Nephron (organoid): ENCODE results near the gene AFF2.

Source experiments
- H3K27ac Mint-ChIP-seq, 3 experiments: 2 replicates each; pipeline ENCODE4 v1.8.0; 2020; ENCODE audit warnings: mixed read lengths in 3 of 3, mild to moderate bottlenecking in 2 of 3, moderate library complexity in 1 of 3
- H3K27me3 Mint-ChIP-seq: 2 replicates; pipeline ENCODE4 v1.8.0; 2021; ENCODE audit warnings: low read depth, mild to moderate bottlenecking, moderate library complexity, mixed read lengths
- H3K36me3 Mint-ChIP-seq: 2 replicates; pipeline ENCODE4 v1.8.0; 2020; ENCODE audit warnings: low read depth, mixed read lengths
- H3K4me1 Mint-ChIP-seq: 2 replicates; pipeline ENCODE4 v1.8.0; 2020; ENCODE audit warnings: mixed read lengths
- H3K4me3 Mint-ChIP-seq, 3 experiments: 2 replicates each; pipeline ENCODE4 v1.8.0; 2020; ENCODE audit warnings: mild to moderate bottlenecking in 3 of 3, mixed read lengths in 3 of 3, moderate library complexity in 2 of 3
- H3K9me3 Mint-ChIP-seq: 2 replicates; pipeline ENCODE4 v1.8.0; 2020; ENCODE audit warnings: mixed read lengths
- TF ChIP-seq, protein P1 (sequence below), 3 experiments: fragments of 200-600 bp; sonication (generic); IDR thresholded peaks; one replicate each; pipeline ENCODE4 v1.5.0; 2021; ENCODE audit warnings: antibody characterized with exemption in 3 of 3; ENCODE audit not compliant: unreplicated experiment in 3 of 3

The AFF2 gene

GRCh38 chrX:148856505-148856904 is 356.1 kb downstream of the AFF2 start:
- no peaks in the 10 kb centered on the region for H3K36me3 Mint-ChIP-seq
- H3K9me3 Mint-ChIP-seq = no peaks in the 10 kb centered on the region
- TF ChIP-seq, protein P1, sequence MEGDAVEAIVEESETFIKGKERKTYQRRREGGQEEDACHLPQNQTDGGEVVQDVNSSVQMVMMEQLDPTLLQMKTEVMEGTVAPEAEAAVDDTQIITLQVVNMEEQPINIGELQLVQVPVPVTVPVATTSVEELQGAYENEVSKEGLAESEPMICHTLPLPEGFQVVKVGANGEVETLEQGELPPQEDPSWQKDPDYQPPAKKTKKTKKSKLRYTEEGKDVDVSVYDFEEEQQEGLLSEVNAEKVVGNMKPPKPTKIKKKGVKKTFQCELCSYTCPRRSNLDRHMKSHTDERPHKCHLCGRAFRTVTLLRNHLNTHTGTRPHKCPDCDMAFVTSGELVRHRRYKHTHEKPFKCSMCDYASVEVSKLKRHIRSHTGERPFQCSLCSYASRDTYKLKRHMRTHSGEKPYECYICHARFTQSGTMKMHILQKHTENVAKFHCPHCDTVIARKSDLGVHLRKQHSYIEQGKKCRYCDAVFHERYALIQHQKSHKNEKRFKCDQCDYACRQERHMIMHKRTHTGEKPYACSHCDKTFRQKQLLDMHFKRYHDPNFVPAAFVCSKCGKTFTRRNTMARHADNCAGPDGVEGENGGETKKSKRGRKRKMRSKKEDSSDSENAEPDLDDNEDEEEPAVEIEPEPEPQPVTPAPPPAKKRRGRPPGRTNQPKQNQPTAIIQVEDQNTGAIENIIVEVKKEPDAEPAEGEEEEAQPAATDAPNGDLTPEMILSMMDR (IDR thresholded peaks at IDR 0.05; ENCODE audit: unreplicated experiment in 3 of 3) = no peak
- no peaks in the 10 kb centered on the region for H3K27me3 Mint-ChIP-seq
- H3K27ac Mint-ChIP-seq = no peak overlapping the region
- H3K4me1 Mint-ChIP-seq = peaks cover 5% of the 10 kb centered on the region
- no peak overlapping the region for H3K4me3 Mint-ChIP-seq

DNA sequence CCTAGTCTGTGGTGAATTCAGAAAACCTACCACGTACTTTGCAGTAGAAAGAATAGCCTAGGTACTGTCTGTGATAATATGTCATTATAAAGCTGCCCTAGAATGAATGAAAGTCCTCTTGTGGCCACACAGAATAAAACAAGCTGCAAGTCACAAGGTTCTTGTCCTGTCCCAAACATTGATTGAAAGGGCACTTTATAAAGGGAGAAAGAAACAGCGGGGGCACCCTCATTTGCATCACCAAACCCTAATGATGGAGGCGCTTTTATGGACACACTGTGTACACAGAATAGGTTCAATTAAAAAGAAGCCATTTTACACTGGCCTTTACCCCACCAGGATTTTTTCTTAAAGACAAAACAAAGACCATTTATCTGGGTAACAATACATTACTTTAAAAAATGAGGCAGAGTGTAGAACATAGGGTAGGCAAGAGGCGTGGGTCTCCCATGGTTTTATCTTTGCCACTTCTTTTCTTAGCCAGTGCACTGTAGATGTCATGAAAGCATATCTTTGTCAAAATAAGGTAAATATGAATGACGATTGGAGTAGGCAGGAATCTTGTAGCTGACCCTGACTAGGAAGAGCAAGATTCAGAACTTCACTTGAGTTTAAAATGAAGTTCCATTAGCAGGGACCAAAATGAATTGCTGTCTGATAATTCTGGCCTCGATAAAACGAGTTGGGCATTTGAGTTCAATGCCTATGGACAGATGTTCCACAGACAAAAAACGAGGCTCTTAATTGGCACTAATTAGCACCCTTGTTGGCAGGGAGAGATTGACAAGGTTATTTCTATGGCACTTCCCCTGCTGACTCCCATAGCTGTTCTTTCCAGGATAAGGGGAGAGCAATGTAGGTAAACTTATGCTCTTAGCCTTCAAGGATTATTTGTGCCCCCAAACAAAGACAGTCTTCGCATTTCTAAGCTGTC is 365.1 kb downstream of the AFF2 start:
- peaks cover 4% of the 10 kb centered on the region for H3K36me3 Mint-ChIP-seq
- no peaks in the 10 kb centered on the region for H3K27me3 Mint-ChIP-seq
- no peaks in the 10 kb centered on the region for H3K4me1 Mint-ChIP-seq
- TF ChIP-seq, protein P1 (IDR thresholded peaks at IDR 0.05; ENCODE audit: unreplicated experiment in 3 of 3) = no peak
- no peak overlapping the region for H3K27ac Mint-ChIP-seq
- H3K9me3 Mint-ChIP-seq = peaks cover 8% of the 10 kb centered on the region
- H3K4me3 Mint-ChIP-seq = no peak overlapping the region

- Mint-ChIP-seq H3K27me3 (no peaks in the 10 kb centered on the region), H3K4me1 (peaks cover 15% of the 10 kb centered on the region), H3K9me3 (peaks cover 8% of the 10 kb centered on the region), H3K27ac (no peak overlapping the region), H3K36me3 (peaks cover 4% of the 10 kb centered on the region), H3K4me3 (no peak overlapping the region)
- TF ChIP-seq, protein P1 (IDR thresholded peaks at IDR 0.05; ENCODE audit: unreplicated experiment in 3 of 3) = no peak
These were observed 367.2 kb downstream of the AFF2 start for GRCh38 chrX:148867596-148867995.

- Mint-ChIP-seq H3K9me3 (peaks cover 8% of the 10 kb centered on the region), H3K4me1 (peaks cover 25% of the 10 kb centered on the region), H3K4me3 (no peak overlapping the region), H3K27me3 (no peaks in the 10 kb centered on the region), H3K36me3 (peaks cover 4% of the 10 kb centered on the region), H3K27ac (peak overlapping the region in 2 of 3 experiments; percentile 78 to 81)
- TF ChIP-seq, protein P1 (IDR thresholded peaks at IDR 0.05; ENCODE audit: unreplicated experiment in 3 of 3) = no peak
These were observed 371.2 kb downstream of the AFF2 start for GRCh38 chrX:148871422-148872160.

GRCh38 chrX:148872161-148872535 is 371.7 kb downstream of the AFF2 start:
- Mint-ChIP-seq H3K4me1 (peaks cover 25% of the 10 kb centered on the region), H3K4me3 (no peak overlapping the region), H3K9me3 (peaks cover 5% of the 10 kb centered on the region), H3K27me3 (no peaks in the 10 kb centered on the region), H3K27ac (peak overlapping the region in 1 of 3 experiments; percentile 78), H3K36me3 (peaks cover 4% of the 10 kb centered on the region)
- TF ChIP-seq, protein P1 (IDR thresholded peaks at IDR 0.05; ENCODE audit: unreplicated experiment in 3 of 3) = no peak
